ENCODE results near the gene SEC16A.

SEC16A gene

GRCh38 chr9:136511670-136512592 lies 29.1 kb upstream of the SEC16A start:
- Histone ChIP-seq H3K27ac (replicated peaks) (no peak overlapping the region), H3K27me3 (ENCODE audit: insufficient read depth, poor library complexity, severe bottlenecking) (no peaks in the 10 kb centered on the region), H3K4me3 (replicated peaks; ENCODE audit: insufficient read depth, low read length) (no peak overlapping the region)
- DNase-seq (ENCODE audit: low read depth in 1 of 2, low spot score in 1 of 2): no peak
- no peak for TF ChIP-seq POLR2AphosphoS5 (IDR thresholded peaks at IDR 0.05; ENCODE audit: low read depth)
- TF ChIP-seq GABPA (IDR thresholded peaks at IDR 0.05; ENCODE audit: low read depth): no peak
- no peak for TF ChIP-seq CTCF (IDR thresholded peaks at IDR 0.05; ENCODE audit: insufficient read depth, low read length)
- TF ChIP-seq SPI1 (IDR thresholded peaks at IDR 0.05; ENCODE audit: borderline replicate concordance, low read depth): no peak
- TF ChIP-seq REST (IDR thresholded peaks at IDR 0.05; ENCODE audit: insufficient replicate concordance, low read depth): no peak

- Histone ChIP-seq H3K27ac (replicated peaks) (no peak overlapping the region), H3K4me3 (replicated peaks; ENCODE audit: insufficient read depth, low read length) (no peak overlapping the region), H3K27me3 (ENCODE audit: insufficient read depth, poor library complexity, severe bottlenecking) (no peaks in the 10 kb centered on the region)
- DNase-seq (ENCODE audit: low read depth in 1 of 2, low spot score in 1 of 2): no peak
- TF ChIP-seq REST (IDR thresholded peaks at IDR 0.05; ENCODE audit: insufficient replicate concordance, low read depth): no peak
- no peak for TF ChIP-seq GABPA (IDR thresholded peaks at IDR 0.05; ENCODE audit: low read depth)
- TF ChIP-seq SPI1 (IDR thresholded peaks at IDR 0.05; ENCODE audit: borderline replicate concordance, low read depth): no peak
- no peak for TF ChIP-seq CTCF (IDR thresholded peaks at IDR 0.05; ENCODE audit: insufficient read depth, low read length)
- no peak for TF ChIP-seq POLR2AphosphoS5 (IDR thresholded peaks at IDR 0.05; ENCODE audit: low read depth)
Observed at GRCh38 chr9:136511144-136511669, 28.4 kb upstream of the SEC16A start.

GRCh38 chr9:136510561-136510960 lies 27.7 kb upstream of the SEC16A start:
- TF ChIP-seq GABPA (IDR thresholded peaks at IDR 0.05; ENCODE audit: low read depth) (no peak), CTCF (IDR thresholded peaks at IDR 0.05; ENCODE audit: insufficient read depth, low read length) (no peak), SPI1 (IDR thresholded peaks at IDR 0.05; ENCODE audit: borderline replicate concordance, low read depth) (no peak), REST (IDR thresholded peaks at IDR 0.05; ENCODE audit: insufficient replicate concordance, low read depth) (no peak), POLR2AphosphoS5 (IDR thresholded peaks at IDR 0.05; ENCODE audit: low read depth) (no peak)
- H3K4me3 ChIP-seq (replicated peaks; ENCODE audit: insufficient read depth, low read length): no peak overlapping the region
- no peak for DNase-seq (ENCODE audit: low read depth in 1 of 2, low spot score in 1 of 2)
- H3K27ac ChIP-seq (replicated peaks): no peak overlapping the region
- H3K27me3 ChIP-seq (ENCODE audit: insufficient read depth, poor library complexity, severe bottlenecking): no peaks in the 10 kb centered on the region
